Stimulated activated CD8-positive, alpha-beta memory T cell treated with anti-CD3 and anti-CD28 coated beads, Interleukin-15, amount 100 ng/mL, for 24 hours (primary cell): ENCODE data around the gene PEBP1.
"Not testable (repeated sequence)": the region's sequence is repeated elsewhere in the genome, so short reads cannot be mapped to it uniquely, and the experiment has no call there.

ENCODE experiments used
- DNase-seq: peaks from one replicate; pipeline ENCODE4 v3.0.0-alpha.2; 2020; ENCODE audit warnings: low read depth

Gene PEBP1

GRCh38 chr12:118135788-118136558 lies at the start of gene PEBP1:
TSS of gene PEBP1 (plus strand) at chr12:118136124. CDS start at chr12:118136210, 86 bp downstream.
- peak; percentile 80 for DNase-seq

DNA sequence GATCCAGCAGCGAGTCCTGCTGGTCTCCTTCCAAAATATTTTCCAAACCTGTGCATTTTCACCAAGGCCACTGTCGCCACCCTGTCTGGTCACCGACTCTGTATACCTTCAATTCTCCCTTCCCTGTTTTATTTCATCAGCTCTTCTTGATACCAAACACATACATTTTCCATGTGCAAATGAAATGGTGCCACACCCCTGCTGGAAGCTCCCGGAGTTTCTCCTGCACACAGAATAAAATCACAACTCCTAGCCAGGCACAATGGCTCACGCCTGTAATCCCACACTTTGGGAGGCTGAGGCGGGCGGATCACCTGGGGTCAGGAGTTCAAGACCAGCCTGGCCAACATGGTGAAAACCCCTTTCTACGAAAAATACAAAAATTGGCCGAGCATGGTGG lies 46.1 kb upstream of the PEBP1 start:
- DNase-seq = no peak

- DNase-seq = no peak
Observed at GRCh38 chr12:118094039-118094438, 41.9 kb upstream of the PEBP1 start.

GRCh38 chr12:118098401-118098800 lies 37.5 kb upstream of the PEBP1 start:
- no peak for DNase-seq

GRCh38 chr12:118098911-118099671 lies 36.8 kb upstream of the PEBP1 start:
- no peak for DNase-seq

DNA sequence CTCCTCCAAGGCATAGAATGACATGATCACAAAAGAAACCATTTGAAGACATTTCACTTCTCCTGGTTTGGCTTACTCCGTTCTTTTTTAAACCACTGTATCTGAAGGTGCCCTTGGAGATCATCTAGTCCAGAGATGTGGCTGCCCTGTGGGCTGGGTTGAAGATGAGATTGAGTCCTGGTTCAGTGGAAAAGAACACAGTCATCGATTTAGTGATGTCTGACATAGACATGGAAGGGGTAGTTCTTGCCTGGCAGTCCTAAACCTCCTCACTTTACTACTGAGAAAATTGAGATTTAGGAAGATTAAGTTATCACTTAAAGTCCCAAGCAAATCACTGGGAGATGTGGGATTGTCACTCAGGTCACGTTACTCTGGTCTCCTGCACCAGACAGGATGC lies 34.9 kb upstream of the PEBP1 start:
- no peak for DNase-seq

DNA sequence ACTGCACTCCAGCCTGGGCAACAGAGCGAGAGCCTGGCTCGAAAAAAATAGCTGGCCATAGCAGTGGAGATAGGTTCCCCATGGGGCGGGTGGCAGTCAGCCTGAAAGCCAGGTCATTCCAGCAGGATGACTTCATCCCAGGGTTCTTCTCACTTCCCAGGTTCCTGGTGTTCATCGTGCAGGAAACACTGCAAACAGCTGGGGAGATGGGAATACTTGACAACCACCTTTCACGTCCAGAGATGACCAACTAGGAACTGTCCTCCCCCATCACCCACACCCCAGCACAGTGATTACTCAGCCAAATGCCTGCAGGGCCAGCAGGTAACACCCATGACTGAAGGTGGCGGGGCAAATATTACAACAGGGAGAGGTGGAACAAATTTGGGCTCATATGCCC lies 33.9 kb upstream of the PEBP1 start:
- DNase-seq = no peak

DNA sequence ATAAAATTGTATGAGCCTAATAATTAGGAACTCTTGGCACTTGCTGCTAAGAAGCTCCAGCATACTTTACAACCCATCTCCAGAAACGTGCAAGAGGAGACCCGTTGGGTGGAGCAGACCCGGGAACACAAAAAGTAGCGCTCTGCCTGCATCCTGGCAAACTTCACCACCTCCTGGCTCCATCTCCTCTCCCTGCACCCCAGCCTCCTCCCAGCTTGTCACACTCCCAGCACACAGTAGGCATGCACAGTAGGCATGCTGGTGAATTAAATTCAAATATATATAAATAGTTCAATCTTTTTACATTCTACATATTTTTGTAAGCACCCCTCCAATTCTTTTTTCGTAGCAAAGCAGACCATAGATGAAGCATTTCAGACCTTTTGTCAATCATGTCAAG lies 33.3 kb upstream of the PEBP1 start:
- no peak for DNase-seq

DNA sequence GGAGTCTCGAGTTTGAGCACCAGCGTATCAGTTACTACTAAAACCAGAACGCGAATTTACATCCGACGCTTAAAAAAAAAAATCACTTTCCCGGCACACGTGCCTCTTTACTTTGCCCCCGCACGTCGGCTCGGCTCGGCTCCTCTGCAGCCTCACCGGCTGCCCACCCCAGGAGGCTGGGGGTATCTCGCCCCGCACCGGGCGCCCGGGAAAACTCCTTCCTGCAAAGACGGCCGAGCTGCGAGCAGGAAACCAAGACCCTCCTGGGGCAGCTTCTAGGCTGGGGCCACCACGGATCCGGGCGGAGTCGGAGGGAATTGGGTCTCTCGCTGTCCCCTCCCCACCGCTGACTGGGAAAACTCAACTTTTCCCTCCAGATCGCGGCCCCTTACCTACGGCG lies 32.7 kb upstream of the PEBP1 start:
- no peak for DNase-seq

DNA sequence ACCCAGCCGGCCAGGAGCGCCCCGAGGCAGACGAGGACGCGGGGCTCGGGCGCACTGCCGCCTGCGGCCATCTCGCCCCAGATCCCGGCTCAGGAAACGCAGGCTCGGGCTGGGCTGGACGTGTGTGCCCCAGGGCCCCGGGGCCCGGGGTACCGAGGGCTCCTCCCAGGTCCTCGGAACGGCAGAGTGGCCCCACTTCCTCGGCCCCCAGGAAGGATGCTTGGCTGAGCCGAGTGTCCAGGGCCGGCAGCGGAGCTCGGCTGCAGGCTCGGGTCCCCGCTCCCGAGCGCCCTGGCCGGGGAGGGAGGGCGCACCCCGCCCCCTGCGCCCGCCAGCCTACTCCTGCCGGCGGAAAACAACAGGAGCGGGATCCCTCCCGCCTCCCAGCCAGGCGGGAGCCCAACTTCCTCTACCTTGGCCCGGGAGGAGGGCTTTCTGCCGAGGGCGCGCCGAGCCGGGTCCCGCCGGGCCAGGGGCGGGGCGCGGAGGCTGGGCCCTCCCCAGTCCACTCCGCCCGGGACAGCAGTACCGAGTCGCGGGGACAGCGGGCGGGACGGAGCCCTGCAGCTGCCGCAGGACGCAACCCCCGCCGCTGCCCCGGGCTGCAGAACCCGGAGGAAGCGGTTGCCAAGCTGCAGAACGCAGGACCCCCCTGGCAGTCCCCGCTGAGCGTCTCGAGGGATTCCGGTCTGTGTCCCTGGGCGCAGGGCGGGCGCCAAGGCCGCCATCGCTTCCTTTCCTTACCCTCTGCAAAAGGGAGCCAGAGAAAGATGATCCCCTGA lies 32.1 kb upstream of the PEBP1 start, which contains the start of gene VSIG10:
Gene VSIG10, minus strand, starts transcription at position 411 of the 782 bp plus-strand sequence. Its CDS starts 340 bp downstream, at position 71.
- no peak for DNase-seq

- DNase-seq = no peak
Observed at GRCh38 chr12:118107011-118107410, 28.9 kb upstream of the PEBP1 start.

DNA sequence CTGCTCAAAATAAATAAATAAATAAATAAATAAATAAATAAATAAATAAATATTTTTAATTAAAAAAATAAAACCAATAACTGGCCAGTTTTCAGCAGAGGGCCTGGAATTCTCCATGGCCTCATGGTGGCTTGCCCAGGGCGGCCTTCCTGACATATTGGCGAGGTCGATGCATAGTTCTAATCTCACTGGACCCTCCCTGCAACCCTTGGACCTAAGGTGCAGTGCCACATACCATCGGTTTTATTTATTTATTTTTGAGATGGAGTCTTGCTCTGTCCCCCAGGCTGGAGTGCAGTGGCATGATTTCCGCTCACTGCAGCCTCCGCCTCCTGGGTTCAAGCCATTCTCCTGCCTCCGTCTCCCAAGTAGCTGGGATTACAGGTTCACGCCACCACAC lies 28.2 kb upstream of the PEBP1 start:
- DNase-seq = no peak

GRCh38 chr12:118109088-118109487 lies 26.8 kb upstream of the PEBP1 start:
- no peak for DNase-seq

GRCh38 chr12:118119449-118119879 lies 16.5 kb upstream of the PEBP1 start:
- DNase-seq = no peak

DNA sequence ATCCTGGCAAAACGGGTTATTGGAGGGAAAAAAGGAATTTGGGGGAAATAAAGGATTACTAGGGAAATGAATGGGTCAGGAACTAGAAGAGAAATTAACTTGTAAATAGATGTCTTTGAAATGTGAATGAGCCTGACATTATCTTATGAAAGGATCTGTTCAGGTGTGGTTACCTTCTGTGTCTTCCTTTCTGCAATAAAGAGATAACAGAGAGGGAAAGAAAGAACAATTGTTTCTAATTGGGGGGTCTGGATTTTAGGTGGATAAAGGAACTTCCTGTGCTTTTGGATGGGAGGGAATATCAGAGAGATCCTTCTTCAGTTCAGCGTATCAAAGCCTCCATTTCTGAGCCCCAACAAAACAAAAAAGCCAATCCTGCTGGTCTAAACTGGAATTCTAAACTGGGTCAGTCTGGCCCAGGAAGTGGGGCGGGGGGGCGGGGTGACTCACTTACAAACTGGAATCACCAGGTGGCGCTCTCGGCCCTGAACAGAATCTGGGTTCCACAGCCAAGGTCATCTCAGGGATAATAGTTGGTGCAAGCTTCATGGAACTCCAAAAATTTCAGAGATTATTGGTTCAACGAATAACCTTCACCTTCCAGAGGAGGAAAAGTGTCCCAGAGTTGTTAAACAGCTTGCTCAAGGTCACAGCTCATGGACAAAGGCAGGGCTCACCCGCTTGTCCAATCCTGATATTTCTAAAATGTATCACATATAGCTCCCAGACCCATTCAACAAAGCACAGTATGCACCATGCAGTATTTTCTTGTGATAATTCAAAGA lies 15.2 kb upstream of the PEBP1 start:
- DNase-seq = peak; percentile 26

DNA sequence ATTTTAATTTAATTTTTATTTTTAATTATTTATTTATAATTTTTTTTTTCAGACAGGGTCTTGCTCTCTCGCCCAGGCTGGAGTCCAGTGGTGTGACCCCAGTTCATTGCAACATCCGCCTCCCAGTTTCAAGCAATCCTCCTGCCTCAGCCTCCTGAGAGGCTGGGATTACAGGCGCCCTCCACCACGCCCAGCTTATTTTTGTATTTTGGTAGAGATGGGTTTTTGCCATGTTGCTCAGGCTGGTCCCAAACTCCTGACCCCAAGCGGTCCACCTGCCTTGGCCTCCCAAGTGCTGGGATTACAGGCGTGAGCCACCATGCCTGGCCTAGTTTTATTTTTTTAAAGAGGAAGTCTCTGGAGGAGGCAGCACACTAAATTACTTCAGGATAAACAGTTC lies 13.7 kb upstream of the PEBP1 start:
- no peak for DNase-seq

- no peak for DNase-seq
Observed at GRCh38 chr12:118124333-118124874, 11.5 kb upstream of the PEBP1 start.

DNA sequence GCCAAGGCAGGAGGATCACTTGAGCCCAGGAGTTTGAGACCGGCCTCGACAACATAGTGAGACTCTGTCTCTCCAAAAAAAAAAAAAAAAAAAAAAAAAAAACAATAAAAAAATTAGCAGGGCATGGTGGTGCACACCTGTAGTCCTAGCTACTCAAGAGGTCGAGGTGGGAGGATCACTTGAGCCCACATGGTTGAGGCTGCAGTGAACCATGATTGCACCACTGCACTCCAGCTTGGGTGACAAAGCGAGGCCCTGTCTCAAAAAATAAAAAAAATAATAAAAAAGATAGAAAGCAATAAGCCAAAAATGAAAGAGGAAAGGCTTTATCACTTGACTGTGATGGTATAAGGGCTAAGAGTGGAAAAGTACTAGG lies 10.2 kb upstream of the PEBP1 start:
- no peak for DNase-seq

DNA sequence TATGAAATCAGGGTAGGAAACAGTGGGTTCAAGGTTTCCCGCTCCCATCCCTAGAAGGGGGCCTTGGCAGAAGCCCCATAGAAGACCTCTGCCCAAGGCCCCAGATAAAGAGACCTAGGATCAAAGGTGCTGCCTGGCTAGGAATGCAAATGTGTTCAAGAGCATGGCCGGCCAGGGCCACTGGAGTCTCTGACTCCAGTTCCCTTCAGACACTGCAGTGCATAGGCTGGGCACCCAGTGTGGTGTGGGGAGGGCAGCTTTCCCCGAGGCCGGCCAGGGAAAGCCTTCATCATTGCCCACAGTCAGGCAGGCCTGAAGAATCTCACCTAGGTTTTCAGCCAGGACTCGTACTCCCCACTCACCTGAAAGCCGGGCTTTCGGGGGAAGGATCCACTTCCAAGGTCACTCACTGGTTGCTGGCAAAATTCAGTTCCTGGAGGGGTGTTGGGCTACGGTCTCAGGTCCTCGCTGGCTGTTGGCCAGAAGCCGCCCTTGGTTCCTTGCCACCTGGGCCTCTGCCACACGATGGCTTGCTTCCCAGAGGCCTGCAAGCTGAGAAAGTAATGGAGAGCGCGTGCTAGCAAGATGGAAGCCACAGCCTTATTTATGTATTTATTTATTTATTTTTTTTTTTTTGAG lies 9.7 kb upstream of the PEBP1 start:
- DNase-seq = no peak

- DNase-seq = no peak
Observed at GRCh38 chr12:118127867-118128266, 8.1 kb upstream of the PEBP1 start.

- not testable (repeated sequence) for DNase-seq
Observed at GRCh38 chr12:118129436-118129835, 6.5 kb upstream of the PEBP1 start.
